ENCODE data around the gene TTPAL.

The TTPAL gene

DNA sequence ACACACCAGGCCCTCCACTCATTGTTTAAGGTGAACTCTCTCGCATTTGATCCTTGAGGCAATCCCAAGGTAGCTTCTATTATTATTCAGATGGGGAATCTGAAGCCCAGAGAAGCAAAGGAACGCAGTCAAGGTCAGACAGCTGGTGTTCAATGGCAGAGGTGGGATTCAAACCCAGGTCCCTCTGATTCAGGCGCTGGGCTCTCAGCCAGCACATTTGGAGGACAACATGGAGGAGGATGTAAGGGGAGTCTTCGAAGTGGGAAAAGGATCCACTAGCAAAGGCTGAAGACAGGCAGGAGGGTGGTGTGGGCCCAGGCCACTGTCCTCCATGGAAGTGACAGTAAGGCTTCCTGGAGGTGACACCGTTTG lies 13.9 kb upstream of the TTPAL start:
- TF ChIP-seq, protein P1, sequence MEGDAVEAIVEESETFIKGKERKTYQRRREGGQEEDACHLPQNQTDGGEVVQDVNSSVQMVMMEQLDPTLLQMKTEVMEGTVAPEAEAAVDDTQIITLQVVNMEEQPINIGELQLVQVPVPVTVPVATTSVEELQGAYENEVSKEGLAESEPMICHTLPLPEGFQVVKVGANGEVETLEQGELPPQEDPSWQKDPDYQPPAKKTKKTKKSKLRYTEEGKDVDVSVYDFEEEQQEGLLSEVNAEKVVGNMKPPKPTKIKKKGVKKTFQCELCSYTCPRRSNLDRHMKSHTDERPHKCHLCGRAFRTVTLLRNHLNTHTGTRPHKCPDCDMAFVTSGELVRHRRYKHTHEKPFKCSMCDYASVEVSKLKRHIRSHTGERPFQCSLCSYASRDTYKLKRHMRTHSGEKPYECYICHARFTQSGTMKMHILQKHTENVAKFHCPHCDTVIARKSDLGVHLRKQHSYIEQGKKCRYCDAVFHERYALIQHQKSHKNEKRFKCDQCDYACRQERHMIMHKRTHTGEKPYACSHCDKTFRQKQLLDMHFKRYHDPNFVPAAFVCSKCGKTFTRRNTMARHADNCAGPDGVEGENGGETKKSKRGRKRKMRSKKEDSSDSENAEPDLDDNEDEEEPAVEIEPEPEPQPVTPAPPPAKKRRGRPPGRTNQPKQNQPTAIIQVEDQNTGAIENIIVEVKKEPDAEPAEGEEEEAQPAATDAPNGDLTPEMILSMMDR (IDR thresholded peaks at IDR 0.05; ENCODE audit: low read depth, low read length), result no peak
- no peak for DNase-seq (ENCODE audit: extremely low read depth, low read depth)

DNA sequence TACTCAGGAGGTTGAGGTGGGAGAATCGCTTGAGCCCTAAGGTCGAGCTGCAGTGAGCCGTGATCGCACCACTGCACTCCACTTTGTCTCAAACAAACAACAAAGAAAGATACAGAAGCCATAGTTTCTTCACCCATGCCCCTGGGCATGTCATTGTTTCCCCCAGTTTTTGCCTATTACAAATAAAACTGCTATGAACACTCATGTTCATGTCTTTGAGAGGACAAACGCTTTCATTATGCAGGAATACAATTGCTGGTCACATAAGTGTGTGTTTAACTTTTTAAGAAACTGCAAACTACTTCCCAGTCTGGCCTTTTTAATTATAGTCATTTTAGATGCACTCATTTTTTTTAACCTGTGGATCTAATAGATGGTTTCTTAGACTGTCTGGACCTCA lies 12.2 kb upstream of the TTPAL start:
- TF ChIP-seq, protein P1 (IDR thresholded peaks at IDR 0.05; ENCODE audit: low read depth, low read length), result no peak

DNA sequence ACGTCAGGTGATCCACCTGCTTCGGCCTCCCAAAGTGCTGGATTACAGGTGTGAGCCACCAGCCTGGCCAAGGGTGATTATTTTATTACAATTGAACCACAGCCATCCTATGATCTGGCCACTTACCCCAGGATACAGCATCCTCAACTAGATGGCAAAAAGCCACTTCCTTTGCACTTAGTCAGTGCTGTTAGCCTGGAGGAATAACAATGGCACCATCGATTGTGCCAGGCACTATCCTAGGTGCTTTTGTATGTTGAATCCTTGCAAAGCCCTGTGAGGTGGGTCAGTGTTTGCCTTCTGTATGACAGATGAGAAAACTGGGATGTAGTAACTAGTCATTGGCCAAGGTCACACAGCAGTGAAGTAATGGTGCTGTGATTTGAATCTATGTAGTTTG lies 11.2 kb upstream of the TTPAL start:
- no peak for DNase-seq (ENCODE audit: extremely low read depth, low read depth)

More for the DNA sequence above, 12.2 kb upstream of the TTPAL start:
- no peak for DNase-seq (ENCODE audit: extremely low read depth, low read depth)

DNA sequence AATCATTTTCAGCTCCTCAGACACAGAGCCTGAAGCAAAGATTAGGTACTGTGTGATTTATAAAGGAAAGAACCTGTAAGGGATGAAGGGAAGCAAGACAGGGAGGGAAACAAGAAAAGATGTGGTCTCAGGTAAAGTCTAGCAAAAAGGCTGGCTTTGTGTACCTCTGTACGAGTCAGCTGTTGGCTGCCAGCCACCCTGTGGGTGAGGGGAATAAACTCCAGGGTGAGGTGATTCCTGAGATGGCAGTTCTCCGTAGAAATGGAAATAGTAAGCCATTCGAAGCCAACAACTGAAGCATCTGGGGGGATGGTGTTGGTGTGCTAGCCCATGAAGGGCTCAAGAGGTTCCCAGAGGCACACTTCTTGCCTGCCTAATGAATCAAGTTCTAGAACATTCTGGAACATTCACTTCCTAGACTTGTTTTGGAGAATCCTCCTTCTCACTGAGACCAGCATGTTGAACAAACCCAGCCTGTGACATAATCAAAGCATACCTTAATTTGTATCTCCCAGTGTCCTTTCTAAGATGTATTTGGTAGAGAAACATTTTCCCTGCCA lies 10.6 kb upstream of the TTPAL start:
- TF ChIP-seq, protein P1 (IDR thresholded peaks at IDR 0.05; ENCODE audit: low read depth, low read length), result no peak
- no peak for DNase-seq (ENCODE audit: extremely low read depth, low read depth)

More for the DNA sequence above, 11.2 kb upstream of the TTPAL start:
- TF ChIP-seq, protein P1 (IDR thresholded peaks at IDR 0.05; ENCODE audit: low read depth, low read length), result no peak

DNA sequence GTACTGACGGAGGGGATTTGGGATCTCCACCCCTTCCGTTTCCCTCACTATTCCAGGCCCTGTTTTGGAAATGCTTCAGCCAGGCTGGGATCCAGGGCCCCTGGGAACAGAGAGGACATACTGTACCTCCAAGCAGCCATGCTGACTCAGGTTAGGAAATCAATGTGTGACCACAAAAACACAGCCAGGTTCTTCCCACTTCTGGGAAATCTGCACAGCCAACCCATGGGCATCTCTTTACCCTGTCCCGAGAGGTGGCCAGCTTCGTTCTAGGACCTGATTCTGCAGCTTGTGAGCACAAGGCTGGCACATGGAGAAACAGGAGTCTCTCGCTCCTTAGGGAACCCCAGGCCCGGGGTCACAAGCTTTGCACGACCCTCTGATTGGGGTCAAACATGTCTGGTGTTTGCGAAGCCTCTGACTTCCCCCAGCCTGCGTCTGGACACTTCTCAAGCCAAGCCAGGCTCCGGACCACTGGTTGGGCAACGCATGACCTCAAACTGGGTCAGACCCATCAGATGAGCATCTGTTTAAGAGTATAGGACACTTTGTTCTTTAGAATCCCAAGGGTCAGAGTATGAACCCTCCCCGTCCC lies 8.3 kb upstream of the TTPAL start:
- DNase-seq (ENCODE audit: extremely low read depth, low read depth), result no peak
- TF ChIP-seq, protein P1 (IDR thresholded peaks at IDR 0.05; ENCODE audit: low read depth, low read length), result no peak

DNA sequence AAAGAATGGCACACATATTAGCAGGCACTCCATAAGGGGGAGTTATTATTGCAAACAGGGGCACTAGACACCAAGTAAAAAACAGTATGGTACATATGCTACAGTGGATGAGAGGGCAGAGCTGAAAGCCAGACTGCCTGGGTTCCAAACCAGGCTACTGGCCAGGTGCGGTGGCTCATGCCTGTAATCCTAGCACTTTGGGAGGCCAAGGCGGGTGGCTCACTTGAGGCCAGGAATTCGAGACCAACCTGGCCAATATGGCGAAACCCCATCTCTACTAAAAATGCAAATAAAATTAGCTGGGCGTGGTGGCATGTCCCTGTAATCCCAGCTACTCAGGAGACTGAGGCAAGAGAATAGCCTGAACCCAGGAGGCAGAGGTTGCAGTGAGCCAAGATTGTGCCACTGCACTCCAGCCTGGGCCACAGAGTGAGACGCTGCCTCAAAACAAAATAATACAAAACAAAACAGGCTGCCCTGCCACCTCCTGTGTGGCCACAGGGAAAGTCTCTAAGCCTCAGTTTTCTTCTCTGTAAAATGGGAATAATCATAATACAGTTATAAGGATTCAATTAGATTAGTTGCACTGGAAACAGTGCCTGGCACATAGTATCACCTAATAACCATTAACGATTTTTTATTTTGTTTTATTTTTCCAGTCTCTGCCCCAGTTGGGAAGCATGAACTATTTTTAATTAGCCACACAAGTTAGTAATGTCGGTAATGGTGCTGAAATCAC lies 7.5 kb upstream of the TTPAL start:
- no peak for DNase-seq (ENCODE audit: extremely low read depth, low read depth)
- TF ChIP-seq, protein P1 (IDR thresholded peaks at IDR 0.05; ENCODE audit: low read depth, low read length), result no peak

DNA sequence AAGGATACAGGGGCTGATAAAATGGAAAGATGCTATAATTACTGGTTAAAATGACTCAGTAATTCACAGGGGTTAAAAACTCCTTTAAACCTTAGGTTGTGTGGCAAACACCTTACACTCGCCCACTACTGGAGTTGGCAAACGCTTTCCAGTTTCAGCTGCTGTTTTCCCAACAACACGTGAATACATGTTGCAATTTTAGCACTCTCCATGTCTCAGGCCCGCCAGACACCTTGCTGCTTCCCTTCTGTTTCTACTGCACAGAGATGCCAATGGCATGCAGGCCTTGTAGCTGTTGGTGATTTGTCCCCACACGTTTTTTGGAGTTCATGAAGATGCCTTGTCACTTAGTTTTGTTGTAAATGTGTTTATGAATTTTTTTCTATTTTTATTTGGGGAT lies 5.3 kb upstream of the TTPAL start:
- TF ChIP-seq, protein P1 (IDR thresholded peaks at IDR 0.05; ENCODE audit: low read depth, low read length), result no peak
- DNase-seq (ENCODE audit: extremely low read depth, low read depth), result no peak

Measured in AG09319 (cell line).